Stimulated activated CD8-positive, alpha-beta memory T cell treated with anti-CD3 and anti-CD28 coated beads, Interleukin-2, amount 100 ng/mL, for 48 hours (primary cell): ENCODE measurements around the gene CLDN6.

Source experiments
- DNase-seq, 2 donors: peaks; one replicate each; pipeline ENCODE4 v3.0.0-alpha.2; 2020; ENCODE audit warnings: low read depth in 2 of 2

Gene CLDN6

GRCh38 chr16:3051494-3051893 lies 33.5 kb upstream of the CLDN6 start:
- DNase-seq, result no peak

- DNase-seq, result no peak
Measured at GRCh38 chr16:3051009-3051408, 33.0 kb upstream of the CLDN6 start.

- no peak for DNase-seq
Measured at GRCh38 chr16:3050487-3050886, 32.5 kb upstream of the CLDN6 start.

- no peak for DNase-seq
Measured at GRCh38 chr16:3049921-3050481, 32.0 kb upstream of the CLDN6 start.

- DNase-seq, result no peak
Measured at GRCh38 chr16:3047387-3047720, 29.4 kb upstream of the CLDN6 start.

GRCh38 chr16:3046641-3047386 lies 28.8 kb upstream of the CLDN6 start:
- no peak for DNase-seq

GRCh38 chr16:3045758-3046640 lies 28.0 kb upstream of the CLDN6 start, which contains the start of gene MMP25:
MMP25 (plus strand) TSS chr16:3046561; CDS start chr16:3046918, 357 bp downstream.
- DNase-seq, result no peak

GRCh38 chr16:3044708-3045107 lies 26.7 kb upstream of the CLDN6 start:
- no peak for DNase-seq

- DNase-seq, result no peak
Measured at GRCh38 chr16:3042376-3042775, 24.4 kb upstream of the CLDN6 start.

GRCh38 chr16:3038896-3039295 lies 20.9 kb upstream of the CLDN6 start:
- no peak for DNase-seq

GRCh38 chr16:3038256-3038655 lies 20.3 kb upstream of the CLDN6 start:
- DNase-seq, result no peak

- DNase-seq, result no peak
Measured at GRCh38 chr16:3036726-3037315, 18.8 kb upstream of the CLDN6 start, which contains the start of gene BICDL2. BICDL2 (minus strand) TSS chr16:3036944; CDS start chr16:3035496, 1,448 bp downstream.

- DNase-seq, result no peak
Measured at GRCh38 chr16:3035972-3036725, 18.2 kb upstream of the CLDN6 start.

- DNase-seq, result no peak
Measured at GRCh38 chr16:3035289-3035971, 17.4 kb upstream of the CLDN6 start.

GRCh38 chr16:3032624-3033023 lies 14.6 kb upstream of the CLDN6 start:
- DNase-seq, result no peak

- DNase-seq, result no peak
Measured at GRCh38 chr16:3030222-3031212, 12.5 kb upstream of the CLDN6 start.

- no peak for DNase-seq
Measured at GRCh38 chr16:3029491-3030221, 11.7 kb upstream of the CLDN6 start.

- DNase-seq, result no peak
Measured at GRCh38 chr16:3028716-3029319, 10.8 kb upstream of the CLDN6 start.
